ENCODE data around the gene GPAT3. TPM values are rescaled to one million over a fixed set of nuclear protein-coding genes. Genes with fewer than 3 reads are reported as not detected.
"Not testable (repeated sequence)": the region's sequence is repeated elsewhere in the genome, so short reads cannot be mapped to it uniquely, and the experiment has no call there.

GPAT3 gene
- total RNA-seq, 1 donor from 2014 or later, result not detected

DNA sequence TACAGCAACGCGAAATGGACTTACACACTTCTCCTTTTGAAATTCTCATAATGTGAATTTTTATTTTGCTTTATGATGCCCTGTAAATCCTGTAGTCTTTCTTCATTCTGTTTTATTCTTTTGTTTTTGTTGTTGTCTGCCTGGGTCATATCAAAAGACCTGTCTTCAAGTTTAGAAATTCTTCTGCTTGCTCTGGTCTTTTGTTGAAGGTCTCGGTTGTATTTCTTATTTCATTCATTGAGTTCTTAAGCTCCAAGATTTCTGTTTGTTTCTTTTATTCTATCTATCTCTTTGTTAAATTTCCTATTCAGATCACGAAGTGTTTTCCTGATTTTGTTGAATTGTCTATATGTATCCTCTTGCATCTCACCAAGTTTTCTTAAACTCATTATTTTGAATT lies 78.1 kb downstream of the GPAT3 start:
- Mint-ChIP-seq H3K4me3 (ENCODE audit: unreplicated experiment) (no peak overlapping the region), H3K9me3 (ENCODE audit: unreplicated experiment) (peaks cover 28% of the 10 kb centered on the region), H3K27ac (ENCODE audit: unreplicated experiment) (no peak overlapping the region), H3K4me1 (ENCODE audit: unreplicated experiment) (no peaks in the 10 kb centered on the region), H3K27me3 (ENCODE audit: unreplicated experiment) (peaks cover 11% of the 10 kb centered on the region), H3K36me3 (ENCODE audit: unreplicated experiment) (peaks cover 2% of the 10 kb centered on the region)
- DNase-seq (ENCODE audit: extremely low spot score, unreplicated experiment), result no peak
- TF ChIP-seq, protein P1, sequence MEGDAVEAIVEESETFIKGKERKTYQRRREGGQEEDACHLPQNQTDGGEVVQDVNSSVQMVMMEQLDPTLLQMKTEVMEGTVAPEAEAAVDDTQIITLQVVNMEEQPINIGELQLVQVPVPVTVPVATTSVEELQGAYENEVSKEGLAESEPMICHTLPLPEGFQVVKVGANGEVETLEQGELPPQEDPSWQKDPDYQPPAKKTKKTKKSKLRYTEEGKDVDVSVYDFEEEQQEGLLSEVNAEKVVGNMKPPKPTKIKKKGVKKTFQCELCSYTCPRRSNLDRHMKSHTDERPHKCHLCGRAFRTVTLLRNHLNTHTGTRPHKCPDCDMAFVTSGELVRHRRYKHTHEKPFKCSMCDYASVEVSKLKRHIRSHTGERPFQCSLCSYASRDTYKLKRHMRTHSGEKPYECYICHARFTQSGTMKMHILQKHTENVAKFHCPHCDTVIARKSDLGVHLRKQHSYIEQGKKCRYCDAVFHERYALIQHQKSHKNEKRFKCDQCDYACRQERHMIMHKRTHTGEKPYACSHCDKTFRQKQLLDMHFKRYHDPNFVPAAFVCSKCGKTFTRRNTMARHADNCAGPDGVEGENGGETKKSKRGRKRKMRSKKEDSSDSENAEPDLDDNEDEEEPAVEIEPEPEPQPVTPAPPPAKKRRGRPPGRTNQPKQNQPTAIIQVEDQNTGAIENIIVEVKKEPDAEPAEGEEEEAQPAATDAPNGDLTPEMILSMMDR (IDR thresholded peaks at IDR 0.05), result no peak

DNA sequence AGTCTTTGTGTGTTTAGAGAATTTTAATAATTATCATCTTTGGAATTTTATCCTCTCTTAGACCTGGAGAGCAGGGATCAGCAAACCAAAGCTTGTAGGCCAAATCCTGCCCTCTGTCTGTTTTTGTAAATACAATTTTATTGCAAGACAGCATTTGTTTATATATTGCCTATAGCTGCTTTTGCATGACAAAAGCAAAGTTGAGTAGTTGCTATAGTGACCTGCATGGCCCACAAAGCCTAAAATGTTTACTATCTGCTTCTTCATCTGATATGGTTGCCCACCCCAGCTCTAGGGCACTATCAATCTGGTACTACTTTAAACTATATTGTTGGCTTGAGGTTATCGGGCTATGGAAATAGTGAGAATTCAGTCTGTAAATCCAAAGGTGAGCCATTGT lies 80.3 kb downstream of the GPAT3 start:
- H3K4me1 Mint-ChIP-seq (ENCODE audit: unreplicated experiment), result no peaks in the 10 kb centered on the region
- peaks cover 2% of the 10 kb centered on the region for H3K27me3 Mint-ChIP-seq (ENCODE audit: unreplicated experiment)
- no peak overlapping the region for H3K27ac Mint-ChIP-seq (ENCODE audit: unreplicated experiment)
- H3K36me3 Mint-ChIP-seq (ENCODE audit: unreplicated experiment), result peaks cover 2% of the 10 kb centered on the region
- H3K4me3 Mint-ChIP-seq (ENCODE audit: unreplicated experiment), result no peak overlapping the region
- H3K9me3 Mint-ChIP-seq (ENCODE audit: unreplicated experiment), result peaks cover 28% of the 10 kb centered on the region
- TF ChIP-seq, protein P1 (IDR thresholded peaks at IDR 0.05), result no peak
- DNase-seq (ENCODE audit: extremely low spot score, unreplicated experiment), result no peak

DNA sequence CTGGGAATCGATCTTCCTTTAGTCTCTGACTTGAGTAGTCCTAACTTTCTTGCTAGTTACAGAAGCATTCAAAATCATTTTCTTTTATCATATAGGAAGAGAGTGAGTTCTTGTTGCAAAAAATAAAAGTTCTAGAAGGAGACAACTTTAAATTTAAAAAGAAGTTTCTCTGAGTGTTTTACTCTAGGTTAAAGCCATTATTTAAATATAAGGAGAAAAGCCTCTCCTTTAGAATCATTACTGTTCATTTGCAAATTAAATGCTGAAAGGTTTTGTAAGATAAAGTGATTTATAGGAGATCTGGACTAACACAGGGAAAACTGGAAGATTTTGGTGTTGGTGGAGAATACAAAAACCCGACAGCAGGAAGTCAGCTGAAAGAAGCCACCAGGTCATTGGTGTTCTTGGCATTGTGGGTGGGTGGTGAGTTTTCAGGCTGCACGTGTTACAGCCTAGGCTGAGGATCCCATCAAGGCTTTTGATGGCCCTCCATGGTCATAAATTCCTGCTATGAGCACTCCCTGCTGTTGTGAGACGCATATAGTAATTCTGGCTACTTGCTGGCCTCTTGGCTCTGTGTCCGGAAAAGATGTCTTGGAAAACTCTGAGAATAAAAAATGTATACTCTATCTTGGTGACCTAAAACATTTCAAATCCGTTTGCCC lies 81.6 kb downstream of the GPAT3 start:
- Mint-ChIP-seq H3K27me3 (ENCODE audit: unreplicated experiment) (no peaks in the 10 kb centered on the region), H3K9me3 (ENCODE audit: unreplicated experiment) (peaks cover 26% of the 10 kb centered on the region), H3K4me3 (ENCODE audit: unreplicated experiment) (no peak overlapping the region), H3K36me3 (ENCODE audit: unreplicated experiment) (peaks cover 2% of the 10 kb centered on the region), H3K4me1 (ENCODE audit: unreplicated experiment) (no peaks in the 10 kb centered on the region), H3K27ac (ENCODE audit: unreplicated experiment) (no peak overlapping the region)
- no peak for DNase-seq (ENCODE audit: extremely low spot score, unreplicated experiment)
- TF ChIP-seq, protein P1 (IDR thresholded peaks at IDR 0.05), result no peak

DNA sequence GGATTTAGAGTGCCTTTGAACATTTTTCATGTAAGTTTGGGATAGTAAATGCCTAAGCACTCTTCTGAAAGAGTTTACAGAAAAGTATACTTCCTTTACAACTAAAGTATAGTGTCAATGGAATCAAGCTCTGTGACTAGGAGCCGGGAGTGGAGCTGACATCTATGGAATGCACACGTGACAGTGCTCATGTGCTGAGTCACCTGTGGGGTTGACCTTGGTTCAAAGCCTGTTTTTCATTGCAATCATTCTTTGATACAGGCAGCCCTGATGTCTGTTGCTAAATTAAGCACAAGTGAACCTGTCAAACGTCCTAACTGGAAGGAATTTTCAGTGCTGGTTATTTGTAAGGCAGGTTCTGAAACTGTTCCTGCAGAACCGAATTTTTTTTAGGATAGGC lies 82.5 kb downstream of the GPAT3 start:
- no peak for DNase-seq (ENCODE audit: extremely low spot score, unreplicated experiment)
- no peak overlapping the region for H3K4me3 Mint-ChIP-seq (ENCODE audit: unreplicated experiment)
- peaks cover 2% of the 10 kb centered on the region for H3K36me3 Mint-ChIP-seq (ENCODE audit: unreplicated experiment)
- peaks cover 17% of the 10 kb centered on the region for H3K9me3 Mint-ChIP-seq (ENCODE audit: unreplicated experiment)
- H3K27ac Mint-ChIP-seq (ENCODE audit: unreplicated experiment), result no peak overlapping the region
- H3K27me3 Mint-ChIP-seq (ENCODE audit: unreplicated experiment), result no peaks in the 10 kb centered on the region
- TF ChIP-seq, protein P1 (IDR thresholded peaks at IDR 0.05), result no peak
- H3K4me1 Mint-ChIP-seq (ENCODE audit: unreplicated experiment), result no peaks in the 10 kb centered on the region

DNA sequence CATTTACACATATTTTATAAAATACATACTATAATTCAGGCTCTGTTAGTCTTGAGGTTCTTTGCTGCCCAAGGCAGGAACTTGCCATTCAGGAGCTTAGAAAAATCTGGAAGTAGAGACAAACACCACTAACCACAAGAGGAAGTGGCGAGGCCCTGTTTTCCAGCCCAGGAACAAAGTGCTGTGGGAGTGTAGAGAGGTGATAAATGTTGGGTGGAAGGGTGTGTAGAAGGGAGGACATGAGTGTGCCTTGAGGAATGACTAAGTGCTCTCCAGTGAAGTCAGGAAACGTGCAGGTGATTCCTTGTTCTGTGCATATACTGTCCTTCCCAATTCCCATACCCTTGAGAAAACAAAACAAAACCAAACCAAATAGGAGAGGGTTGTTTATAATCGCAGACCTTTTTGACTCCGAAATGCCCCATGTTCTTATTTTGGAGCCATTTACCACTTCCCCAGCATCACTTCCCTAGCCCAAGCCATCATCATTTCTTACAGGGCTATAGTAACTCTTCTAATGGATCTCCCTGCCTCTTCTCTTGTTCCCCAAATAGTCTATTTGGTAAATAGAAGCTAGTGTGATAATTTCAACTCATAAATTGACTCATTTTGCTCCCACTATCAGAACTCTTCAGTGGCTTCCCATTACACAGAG lies 83.2 kb downstream of the GPAT3 start:
- H3K36me3 Mint-ChIP-seq (ENCODE audit: unreplicated experiment), result peaks cover 2% of the 10 kb centered on the region
- no peak overlapping the region for H3K27ac Mint-ChIP-seq (ENCODE audit: unreplicated experiment)
- H3K4me1 Mint-ChIP-seq (ENCODE audit: unreplicated experiment), result no peaks in the 10 kb centered on the region
- H3K27me3 Mint-ChIP-seq (ENCODE audit: unreplicated experiment), result no peaks in the 10 kb centered on the region
- DNase-seq (ENCODE audit: extremely low spot score, unreplicated experiment), result no peak
- H3K4me3 Mint-ChIP-seq (ENCODE audit: unreplicated experiment), result no peak overlapping the region
- H3K9me3 Mint-ChIP-seq (ENCODE audit: unreplicated experiment), result peaks cover 10% of the 10 kb centered on the region
- TF ChIP-seq, protein P1 (IDR thresholded peaks at IDR 0.05), result no peak

DNA sequence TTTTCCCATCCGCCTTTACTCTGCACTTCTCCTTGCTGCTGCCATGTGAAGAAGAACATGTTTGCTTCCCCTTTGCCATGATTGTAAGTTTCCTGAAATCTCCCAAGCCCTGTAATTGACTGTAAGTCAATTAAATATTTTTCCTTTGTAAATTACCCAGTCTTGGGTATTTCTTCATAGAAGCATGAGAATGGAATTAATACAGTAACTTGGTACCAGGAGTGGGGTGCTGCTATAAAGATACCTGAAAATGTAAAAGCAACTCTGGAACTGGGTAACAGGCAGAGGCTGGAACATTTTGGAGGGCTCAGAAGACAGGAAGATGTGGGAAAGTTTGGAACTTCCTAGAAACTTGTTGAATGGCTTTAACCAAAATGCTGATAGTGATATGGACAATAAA lies 86.2 kb downstream of the GPAT3 start:
- peaks cover 23% of the 10 kb centered on the region for H3K27me3 Mint-ChIP-seq (ENCODE audit: unreplicated experiment)
- H3K4me3 Mint-ChIP-seq (ENCODE audit: unreplicated experiment); H3K4me1 Mint-ChIP-seq (ENCODE audit: unreplicated experiment); DNase-seq (ENCODE audit: extremely low spot score, unreplicated experiment); H3K27ac Mint-ChIP-seq (ENCODE audit: unreplicated experiment); H3K9me3 Mint-ChIP-seq (ENCODE audit: unreplicated experiment); H3K36me3 Mint-ChIP-seq (ENCODE audit: unreplicated experiment): not testable (repeated sequence)

Data from osteocyte (in vitro differentiated cells).